GM18858 (cell line): ENCODE measurements around the gene ZNF587.
"Not testable (repeated sequence)": the region's sequence is repeated elsewhere in the genome, so short reads cannot be mapped to it uniquely, and the experiment has no call there.

Source experiments
- ATAC-seq: cut with Tn5 transposase; IDR thresholded peaks from one replicate; pipeline ENCODE4 v1.9.1; 2021; ENCODE audit not compliant: unreplicated experiment

Gene ZNF587

DNA sequence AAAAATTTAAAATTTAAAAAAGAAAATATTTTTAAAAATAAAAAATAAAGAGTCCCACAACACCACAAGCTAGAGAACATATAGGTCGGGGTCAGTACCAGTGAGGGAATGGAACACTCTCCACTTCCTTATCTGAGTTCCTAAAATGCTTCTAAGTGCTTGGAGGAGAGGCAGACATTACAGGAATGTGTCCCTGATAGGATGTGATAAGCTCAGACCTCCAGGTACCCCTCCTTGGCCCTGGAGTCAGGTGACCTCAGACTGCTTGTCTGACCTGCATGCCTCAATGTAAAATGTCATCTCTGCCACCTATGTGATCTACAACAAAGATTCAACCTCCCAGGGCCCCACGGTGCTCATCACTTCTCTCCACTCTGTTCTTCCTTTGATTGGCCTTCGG is 36.4 kb downstream of the ZNF587 start:
- ATAC-seq, result no peak

DNA sequence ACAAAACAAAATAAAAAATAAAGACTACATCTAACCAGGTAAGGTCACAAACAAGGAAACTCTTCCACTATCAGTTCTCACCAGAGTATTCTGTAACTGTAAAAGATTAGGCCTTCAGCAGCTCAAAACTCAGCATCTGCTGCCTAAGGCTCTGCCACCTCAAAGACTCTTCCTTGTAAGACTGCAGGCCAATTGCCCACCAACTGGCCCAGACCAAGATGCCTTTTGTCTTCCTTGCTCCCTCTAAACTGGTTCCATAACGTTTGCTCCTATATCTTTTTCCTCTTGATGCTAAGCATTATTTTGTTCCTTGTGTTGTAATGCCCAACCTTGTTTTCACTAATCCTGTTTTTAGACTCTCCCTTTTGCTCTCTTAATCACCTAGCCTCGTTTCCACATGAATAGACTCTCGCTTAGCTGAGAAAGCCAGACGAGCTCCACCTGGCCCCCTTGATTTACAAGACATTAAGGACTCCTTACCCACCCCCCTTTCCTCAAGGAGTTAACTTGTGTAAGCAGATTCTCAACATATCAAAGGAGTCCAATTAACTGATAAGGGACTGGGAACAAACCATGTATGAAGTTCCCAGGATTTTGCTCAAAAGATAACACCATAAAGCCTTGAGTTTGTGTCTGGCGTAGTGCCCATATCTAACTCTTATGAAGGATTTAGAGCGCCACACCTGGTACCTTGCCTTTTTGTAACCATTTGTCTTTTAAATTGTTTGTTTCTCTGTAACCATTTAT is 37.7 kb downstream of the ZNF587 start:
- ATAC-seq, result no peak

DNA sequence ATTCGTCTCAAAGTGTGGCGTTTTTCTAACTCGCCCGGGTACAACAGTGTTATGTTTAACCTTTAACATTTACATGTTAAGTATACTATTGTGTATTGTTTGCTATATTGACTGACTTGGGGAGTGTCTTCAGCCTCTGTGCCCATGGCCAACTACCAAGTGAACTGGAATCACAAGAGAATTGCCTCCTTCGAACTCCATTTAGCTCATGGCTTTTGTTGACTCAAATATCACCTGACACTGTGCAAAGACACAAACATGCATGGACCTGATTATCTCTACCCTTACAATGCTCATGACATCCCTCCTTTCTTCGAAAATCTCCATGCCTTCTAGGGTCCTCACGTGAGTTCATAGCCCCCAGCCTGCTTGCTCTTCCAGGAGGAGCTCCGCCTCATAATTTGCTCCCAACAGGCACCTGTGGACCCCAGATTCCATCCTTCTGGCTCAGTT is 38.5 kb downstream of the ZNF587 start:
- ATAC-seq, result no peak

DNA sequence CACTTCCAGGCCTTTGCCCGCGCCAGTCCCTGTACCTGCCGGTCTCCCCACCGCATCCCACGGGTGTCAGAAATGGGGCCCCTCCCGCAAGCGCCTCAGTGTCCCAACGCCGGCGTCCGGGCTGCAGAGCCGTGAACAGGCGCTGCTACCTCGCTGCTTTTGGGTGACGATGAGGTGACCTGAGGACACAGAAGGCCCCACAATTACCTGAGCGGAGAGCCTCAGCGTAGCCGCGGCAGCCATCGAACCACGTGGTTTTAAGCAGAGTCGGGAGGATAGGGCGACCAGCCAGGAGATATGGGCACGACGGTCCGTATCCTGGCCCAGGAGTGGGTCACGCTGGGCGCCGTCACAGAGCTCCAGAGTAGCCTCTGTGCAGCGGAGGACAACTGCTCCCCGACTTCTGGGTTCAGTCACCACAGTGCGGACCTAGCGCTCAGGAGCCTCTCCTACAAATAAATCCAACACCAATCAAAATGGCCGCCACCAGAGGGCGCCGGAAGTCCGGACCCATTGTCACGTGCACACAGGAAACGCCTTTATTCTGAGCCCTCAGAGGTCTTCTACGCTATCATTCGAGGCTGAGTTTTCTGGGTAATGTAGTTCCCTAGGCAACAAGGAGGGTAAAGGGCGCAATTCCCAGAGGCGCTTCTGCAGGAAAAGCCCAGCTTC is 39.0 kb downstream of the ZNF587 start, which contains the start of gene ZNF814:
Gene ZNF814 (minus strand): TSS at position 478 of the 672 bp plus-strand sequence. CDS start 235 bp downstream, at position 243.
- ATAC-seq, result no peak

- ATAC-seq, result not testable (repeated sequence)
Measured at GRCh38 chr19:57890706-57891105, 41.0 kb downstream of the ZNF587 start.

DNA sequence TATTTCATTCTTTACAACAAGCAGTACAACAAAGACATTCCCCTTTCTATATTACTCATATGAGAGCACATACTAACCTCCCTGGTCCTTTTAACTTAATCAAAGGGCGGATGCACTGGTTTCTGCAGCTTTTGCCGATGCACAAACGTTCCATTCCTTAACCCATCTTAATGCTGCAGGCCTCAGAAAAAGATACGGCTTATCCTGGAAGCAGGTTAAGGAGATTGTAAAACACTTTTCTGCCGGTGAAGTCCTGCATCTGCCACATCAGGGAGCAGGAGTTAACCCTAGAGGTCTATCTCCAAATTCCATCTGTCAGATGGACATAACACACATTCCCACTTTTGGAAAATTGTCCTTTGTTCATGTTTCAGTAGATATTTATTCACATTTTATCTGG is 50.7 kb downstream of the ZNF587 start:
- ATAC-seq, result no peak

DNA sequence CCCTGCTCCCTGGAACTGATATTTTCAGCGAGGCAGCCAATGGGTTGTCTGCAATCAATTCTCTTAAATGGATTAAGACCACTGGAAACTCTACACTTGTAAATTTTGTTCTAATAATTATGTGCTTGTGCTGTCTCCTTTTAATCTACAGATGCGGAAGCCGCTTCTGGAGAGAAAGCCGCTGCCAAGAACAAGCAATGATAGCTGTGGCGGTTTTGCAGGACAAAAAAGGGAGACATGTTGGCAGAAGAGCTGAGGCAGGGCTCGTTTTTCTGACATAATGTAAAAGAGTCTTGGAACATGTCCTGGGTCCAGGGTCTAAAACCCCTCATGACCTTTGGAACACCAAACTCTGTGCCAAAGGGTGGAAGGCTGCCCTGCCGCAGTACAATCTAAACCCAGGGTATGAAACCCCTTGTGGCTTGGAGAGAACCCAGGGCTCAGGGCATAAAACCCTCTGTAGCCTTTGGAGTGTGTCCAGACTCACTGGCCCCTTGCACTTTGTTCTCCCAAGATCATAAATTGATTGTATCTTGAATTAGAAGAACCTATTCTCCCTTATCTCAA is 54.0 kb downstream of the ZNF587 start:
- ATAC-seq, result no peak

DNA sequence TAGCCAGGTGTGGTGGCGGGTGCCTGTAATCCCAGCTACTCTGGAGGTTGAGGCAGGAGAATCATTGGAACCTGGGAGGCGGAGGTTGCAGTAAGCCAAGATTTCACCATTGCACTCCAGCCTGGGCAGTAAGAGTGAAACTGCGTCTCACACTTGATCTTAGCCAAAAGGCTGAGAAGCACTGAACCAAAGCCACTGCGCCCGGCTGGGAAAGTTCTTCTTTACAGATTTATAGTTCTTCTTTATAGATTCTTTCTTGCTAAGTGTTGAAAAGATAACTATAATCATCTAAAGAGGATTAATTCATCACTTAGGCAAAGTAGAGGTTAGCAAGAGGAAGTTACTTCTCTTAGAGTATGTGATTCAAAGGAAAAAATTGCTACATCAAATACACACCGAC is 55.6 kb downstream of the ZNF587 start:
- no peak for ATAC-seq

GRCh38 chr19:57907394-57907793 is 57.7 kb downstream of the ZNF587 start:
- ATAC-seq, result no peak

DNA sequence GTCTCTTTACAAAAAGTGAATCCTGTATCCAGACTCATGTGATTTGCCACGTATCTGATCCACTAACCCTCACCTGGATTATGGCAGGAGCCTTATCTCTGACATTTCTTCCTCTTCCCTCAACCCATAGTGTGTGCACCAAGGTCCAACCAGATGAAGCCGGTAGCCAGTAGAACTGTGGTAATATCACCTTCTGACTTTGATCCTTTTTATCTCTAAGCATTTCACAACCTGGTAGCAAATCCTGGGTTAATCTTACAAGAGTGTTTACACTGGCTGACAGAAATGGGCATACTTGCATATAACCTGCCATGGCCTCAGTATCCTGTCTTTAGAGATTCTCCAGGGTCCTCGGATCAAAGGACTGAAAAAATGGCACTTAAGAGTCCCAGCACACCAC is 64.9 kb downstream of the ZNF587 start:
- no peak for ATAC-seq
